ENCODE results near the gene GALNT9.

Gene GALNT9

GRCh38 chr12:132238488-132238854 lies 90.9 kb downstream of the GALNT9 start:
- no peak for TF ChIP-seq ZFX (IDR thresholded peaks at IDR 0.05; ENCODE audit: borderline replicate concordance)
- no peak for TF ChIP-seq CTCF (IDR thresholded peaks at IDR 0.05)
- H3K27ac ChIP-seq: no peak overlapping the region

- H3K27ac ChIP-seq: no peak overlapping the region
- TF ChIP-seq CTCF (IDR thresholded peaks at IDR 0.05) (no peak), ZFX (IDR thresholded peaks at IDR 0.05; ENCODE audit: borderline replicate concordance) (no peak)
These were observed 91.5 kb downstream of the GALNT9 start for GRCh38 chr12:132237772-132238487.

DNA sequence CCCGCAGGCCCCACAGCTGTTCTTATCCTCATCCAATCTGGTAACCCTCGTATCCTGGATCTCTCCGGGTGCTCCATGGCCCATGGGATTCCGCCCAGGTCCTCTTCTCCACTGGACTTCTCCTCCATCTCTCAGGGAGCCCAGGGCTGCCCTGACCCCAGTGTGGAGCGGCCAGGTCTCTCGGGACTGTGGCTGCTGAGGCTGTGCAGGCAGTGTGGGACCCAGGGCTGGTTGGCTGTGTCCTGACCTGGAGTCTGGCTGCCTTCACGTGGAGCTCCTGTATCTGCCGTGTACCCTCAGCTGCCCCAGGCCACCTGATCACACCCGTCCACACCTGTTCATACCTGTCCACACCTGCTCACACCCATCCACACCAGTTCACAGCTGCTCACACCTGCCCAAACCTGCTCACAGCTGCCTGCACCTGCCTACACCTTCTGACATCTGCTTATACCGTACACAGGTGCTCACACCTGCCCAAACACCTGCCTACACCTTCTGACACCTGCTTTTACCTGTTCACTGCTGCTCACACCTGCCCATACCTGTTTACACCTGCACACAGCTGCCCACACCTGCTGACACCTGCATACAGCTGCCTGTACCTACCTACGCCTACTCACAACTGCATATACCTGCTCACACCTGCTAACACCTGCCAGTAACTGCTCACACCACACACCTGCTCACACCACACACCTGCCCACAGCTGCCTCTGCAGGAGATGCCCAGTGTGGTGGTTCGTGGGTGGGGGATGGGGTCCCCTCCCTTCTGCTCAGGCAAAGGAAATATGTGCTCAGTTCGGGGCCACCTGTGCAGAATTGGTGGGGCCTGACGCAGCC lies 92.2 kb downstream of the GALNT9 start:
- TF ChIP-seq CTCF (IDR thresholded peaks at IDR 0.05): no peak
- TF ChIP-seq ZFX (IDR thresholded peaks at IDR 0.05; ENCODE audit: borderline replicate concordance): no peak
- H3K27ac ChIP-seq: no peak overlapping the region

GRCh38 chr12:132236129-132236929 lies 93.1 kb downstream of the GALNT9 start:
- no peak overlapping the region for H3K27ac ChIP-seq
- TF ChIP-seq CTCF (IDR thresholded peaks at IDR 0.05) (no peak), ZFX (IDR thresholded peaks at IDR 0.05; ENCODE audit: borderline replicate concordance) (no peak)

DNA sequence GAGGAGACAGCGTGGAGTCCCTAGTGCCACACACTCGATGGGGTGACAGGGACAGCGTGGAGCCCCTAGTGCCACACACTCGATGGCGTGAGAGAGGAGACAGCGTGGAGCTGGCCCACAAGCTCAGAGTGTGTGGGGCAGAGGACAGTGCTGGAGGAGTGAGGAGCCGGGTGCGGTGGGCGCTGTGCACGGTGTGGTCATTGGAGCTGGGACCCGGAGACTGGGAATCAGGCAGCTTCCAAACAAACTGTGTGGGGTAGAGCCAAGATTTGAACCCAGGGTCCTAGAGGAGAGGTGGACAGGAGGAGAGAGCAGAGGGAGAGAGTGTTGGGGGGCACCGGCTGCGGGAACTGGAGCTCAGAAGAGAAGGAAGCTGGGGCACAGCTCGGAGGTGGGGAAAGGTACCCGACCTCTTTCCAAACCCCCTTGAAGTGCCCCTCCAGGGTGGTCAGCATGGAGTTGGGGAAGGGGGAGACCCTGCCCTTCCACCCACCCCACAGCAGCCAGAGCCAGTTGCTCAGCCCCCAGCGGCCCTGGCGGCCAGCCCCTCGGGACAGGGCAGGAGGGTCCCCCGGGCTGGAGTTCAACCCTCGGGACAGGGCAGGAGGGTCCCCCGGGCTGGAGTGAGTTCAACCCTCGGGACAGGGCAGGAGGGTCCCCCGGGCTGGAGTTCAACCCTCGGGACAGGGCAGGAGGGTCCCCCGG lies 94.1 kb downstream of the GALNT9 start:
- no peak for TF ChIP-seq CTCF (IDR thresholded peaks at IDR 0.05)
- no peak overlapping the region for H3K27ac ChIP-seq

- no peak overlapping the region for H3K27ac ChIP-seq
These were observed 99.0 kb downstream of the GALNT9 start for GRCh38 chr12:132230381-132230780.

More at GRCh38 chr12:132230381-132230780, 99.0 kb downstream of the GALNT9 start:
- TF ChIP-seq ZFX (IDR thresholded peaks at IDR 0.05; ENCODE audit: borderline replicate concordance): no peak
- no peak for TF ChIP-seq CTCF (IDR thresholded peaks at IDR 0.05)

Data from 22Rv1 (cell line).